Measurements from ENCODE around the gene FSCN2.

GRCh38 chr17:81487089-81487486 is 41.1 kb upstream of the FSCN2 start:
- TF ChIP-seq CTCF (IDR thresholded peaks at IDR 0.05; ENCODE audit: low read length) (no peak), EZH2 (IDR thresholded peaks at IDR 0.05; ENCODE audit: borderline replicate concordance, low read length) (no peak)
